22Rv1 (cell line): ENCODE results near the gene PBX1.

Experiments
- ZFX ChIP-seq: fragments of 450-650 bp; IDR thresholded peaks from 2 replicates; pipeline ENCODE4 v1.6.1; 2017; ENCODE audit warnings: antibody characterized with exemption, borderline replicate concordance
- TF ChIP-seq, protein P1 (sequence below): fragments of 450-650 bp; IDR thresholded peaks from 2 replicates; pipeline ENCODE4 v1.5.1; 2017; ENCODE audit warnings: mild to moderate bottlenecking

DNA sequence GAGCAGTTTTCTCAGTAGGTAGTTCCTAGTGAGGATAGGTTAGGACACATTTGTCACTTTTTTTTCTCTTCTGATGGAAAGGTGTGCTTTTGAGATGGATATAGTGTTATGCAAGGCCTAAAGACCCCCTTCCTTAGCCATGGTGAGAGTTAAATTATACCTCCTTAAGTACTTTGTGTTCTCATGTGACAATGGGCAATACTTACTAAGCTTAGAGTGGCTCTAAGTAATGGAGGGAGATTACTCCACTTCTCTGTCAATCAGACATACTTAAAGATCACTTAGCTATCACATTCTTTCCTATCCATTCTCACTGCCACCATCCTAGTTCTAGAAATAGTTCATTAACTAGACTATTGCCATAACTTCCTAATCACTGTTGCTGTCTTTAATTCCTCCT lies 265.6 kb downstream of the PBX1 start:
- TF ChIP-seq, protein P1, sequence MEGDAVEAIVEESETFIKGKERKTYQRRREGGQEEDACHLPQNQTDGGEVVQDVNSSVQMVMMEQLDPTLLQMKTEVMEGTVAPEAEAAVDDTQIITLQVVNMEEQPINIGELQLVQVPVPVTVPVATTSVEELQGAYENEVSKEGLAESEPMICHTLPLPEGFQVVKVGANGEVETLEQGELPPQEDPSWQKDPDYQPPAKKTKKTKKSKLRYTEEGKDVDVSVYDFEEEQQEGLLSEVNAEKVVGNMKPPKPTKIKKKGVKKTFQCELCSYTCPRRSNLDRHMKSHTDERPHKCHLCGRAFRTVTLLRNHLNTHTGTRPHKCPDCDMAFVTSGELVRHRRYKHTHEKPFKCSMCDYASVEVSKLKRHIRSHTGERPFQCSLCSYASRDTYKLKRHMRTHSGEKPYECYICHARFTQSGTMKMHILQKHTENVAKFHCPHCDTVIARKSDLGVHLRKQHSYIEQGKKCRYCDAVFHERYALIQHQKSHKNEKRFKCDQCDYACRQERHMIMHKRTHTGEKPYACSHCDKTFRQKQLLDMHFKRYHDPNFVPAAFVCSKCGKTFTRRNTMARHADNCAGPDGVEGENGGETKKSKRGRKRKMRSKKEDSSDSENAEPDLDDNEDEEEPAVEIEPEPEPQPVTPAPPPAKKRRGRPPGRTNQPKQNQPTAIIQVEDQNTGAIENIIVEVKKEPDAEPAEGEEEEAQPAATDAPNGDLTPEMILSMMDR: no peak
- no peak for TF ChIP-seq ZFX
